Measurements from ENCODE around the gene PTPRD. TPM values are rescaled to one million over a fixed set of nuclear protein-coding genes. Genes with fewer than 3 reads are reported as not detected.

Gene PTPRD
- total RNA-seq, 1 experiment from 2014 or later = 0.02 TPM

GRCh38 chr9:9764821-9765220 is 848.0 kb downstream of the PTPRD start:
- Histone ChIP-seq H3K27me3 (ENCODE audit: insufficient read depth, low read length) (no peaks in the 10 kb centered on the region), H3K9ac (ENCODE audit: low read length) (no peak overlapping the region), H3K9me2 (ENCODE audit: insufficient read depth) (no peaks in the 10 kb centered on the region), H3K4me1 (ENCODE audit: control insufficient read depth in 1 of 2, insufficient read depth in 2 of 2, low read length in 2 of 2) (no peaks in the 10 kb centered on the region), H3K4me2 (ENCODE audit: low read length) (no peak overlapping the region), H3K4me3 (replicated peaks in 1 of 2; ENCODE audit: low read depth in 1 of 2, low read length in 2 of 2) (no peak overlapping the region), H3K36me3 (ENCODE audit: control insufficient read depth in 1 of 2, insufficient read depth in 2 of 2, low read length in 2 of 2) (no peaks in the 10 kb centered on the region), H2AFZ (ENCODE audit: low read depth, low read length, poor library complexity, severe bottlenecking) (no peak overlapping the region), H3K27ac (ENCODE audit: low read depth, low read length) (no peak overlapping the region), H3K79me2 (ENCODE audit: insufficient read depth, low read length) (no peaks in the 10 kb centered on the region), H3K9me3 (ENCODE audit: control insufficient read depth in 1 of 2, insufficient read depth in 1 of 2, low read depth in 1 of 2, low read length in 2 of 2) (peaks cover 6 to 22% of the 10 kb centered on the region in 2 experiments; a peak in 2 of 4 replicates), H4K20me1 (ENCODE audit: insufficient read depth) (no peaks in the 10 kb centered on the region)
- no TSS peak for BruUV-seq (replicated peaks)
- TF ChIP-seq ZNF274 (IDR thresholded peaks at IDR 0.05; ENCODE audit: low read depth, low read length) (no peak), TCF7L2 (IDR thresholded peaks at IDR 0.05; ENCODE audit: borderline replicate concordance, extremely low read depth, insufficient read depth, insufficient read length) (no peak), ZFX (IDR thresholded peaks at IDR 0.05) (no peak), ATF3 (IDR thresholded peaks at IDR 0.05) (no peak), FOSL1 (IDR thresholded peaks at IDR 0.05; ENCODE audit: low read depth) (no peak), MAX (IDR thresholded peaks at IDR 0.05) (no peak), POLR2AphosphoS5 (IDR thresholded peaks at IDR 0.05; ENCODE audit: low read depth, low read length) (no peak), JUND (IDR thresholded peaks at IDR 0.05) (no peak), YY1 (IDR thresholded peaks at IDR 0.05; ENCODE audit: extremely low read depth, insufficient replicate concordance, low read depth, low read length) (no peak), SRF (IDR thresholded peaks at IDR 0.05; ENCODE audit: low read depth) (no peak), POLR2A (IDR thresholded peaks at IDR 0.05; ENCODE audit: borderline replicate concordance, extremely low read depth, insufficient read depth, insufficient read length) (no peak)
- intact Hi-C loops (cut with micrococcal nuclease) = no loop called here
- POLR2A ChIA-PET = no interaction called here
- ATAC-seq (no peak), DNase-seq (ENCODE audit: low read depth, low spot score) (no peak)
- CTCF ChIA-PET = no interaction called here
- RAD21 ChIA-PET (ENCODE audit: low non-redundant PET in 1 of 2, low total read pairs in 2 of 2, uncharacterized antibody in 2 of 2, unreplicated experiment in 2 of 2) = no interaction called here

- H3K27ac ChIP-seq (ENCODE audit: low read depth, low read length) = no peak overlapping the region
- no peak overlapping the region for H3K4me3 ChIP-seq (replicated peaks in 1 of 2; ENCODE audit: low read depth in 1 of 2, low read length in 2 of 2)
- H4K20me1 ChIP-seq (ENCODE audit: insufficient read depth) = no peaks in the 10 kb centered on the region
- BruUV-seq (replicated peaks) = no TSS peak
- ChIA-PET CTCF (no interaction called here), POLR2A (no interaction called here), RAD21 (ENCODE audit: low non-redundant PET in 1 of 2, low total read pairs in 2 of 2, uncharacterized antibody in 2 of 2, unreplicated experiment in 2 of 2) (no interaction called here)
- no peak for ATAC-seq
- no peak overlapping the region for H3K4me2 ChIP-seq (ENCODE audit: low read length)
- no peaks in the 10 kb centered on the region for H3K9me2 ChIP-seq (ENCODE audit: insufficient read depth)
- peaks cover 15 to 29% of the 10 kb centered on the region in 2 experiments; a peak in 2 of 4 replicates for H3K9me3 ChIP-seq (ENCODE audit: control insufficient read depth in 1 of 2, insufficient read depth in 1 of 2, low read depth in 1 of 2, low read length in 2 of 2)
- no peak overlapping the region for H3K9ac ChIP-seq (ENCODE audit: low read length)
- intact Hi-C loops (cut with micrococcal nuclease) = no loop called here
- H3K36me3 ChIP-seq (ENCODE audit: control insufficient read depth in 1 of 2, insufficient read depth in 2 of 2, low read length in 2 of 2) = no peaks in the 10 kb centered on the region
- H3K79me2 ChIP-seq (ENCODE audit: insufficient read depth, low read length) = no peaks in the 10 kb centered on the region
- no peaks in the 10 kb centered on the region for H3K27me3 ChIP-seq (ENCODE audit: insufficient read depth, low read length)
- DNase-seq (ENCODE audit: low read depth, low spot score) = no peak
- no peaks in the 10 kb centered on the region for H3K4me1 ChIP-seq (ENCODE audit: control insufficient read depth in 1 of 2, insufficient read depth in 2 of 2, low read length in 2 of 2)
- no peak overlapping the region for H2AFZ ChIP-seq (ENCODE audit: low read depth, low read length, poor library complexity, severe bottlenecking)
- TF ChIP-seq EGR1 (IDR thresholded peaks at IDR 0.05; ENCODE audit: low read depth) (no peak), YY1 (IDR thresholded peaks at IDR 0.05; ENCODE audit: extremely low read depth, insufficient replicate concordance, low read depth, low read length) (no peak), CTCF (IDR thresholded peaks at IDR 0.05 in 2 of 3, conservative IDR thresholded peaks at IDR 0.05 in 1 of 3; ENCODE audit: borderline replicate concordance in 1 of 3, insufficient read depth in 1 of 3, low read depth in 2 of 3, low read length in 2 of 3) (no peak), CBX3 (IDR thresholded peaks at IDR 0.05; ENCODE audit: low read depth) (no peak), REST (IDR thresholded peaks at IDR 0.05; ENCODE audit: low read depth) (no peak), ATF3 (IDR thresholded peaks at IDR 0.05) (no peak), SIN3A (IDR thresholded peaks at IDR 0.05; ENCODE audit: low read depth) (no peak)
Measured at GRCh38 chr9:9754186-9754585, 858.6 kb downstream of the PTPRD start.
